OCI-LY7 (cell line): ENCODE data around the gene CCDC92B.

Experiments used
- EZH2phosphoT487 ChIP-seq: fragments of 200-600 bp; sonication (generic); IDR thresholded peaks from 2 replicates; pipeline ENCODE4 v1.6.1; 2018; ENCODE audit warnings: low read depth, borderline replicate concordance, mild to moderate bottlenecking, mixed run types, antibody characterized with exemption, low read length, moderate library complexity, mixed read lengths
- TF ChIP-seq, protein P1 (sequence below): fragments of 200-600 bp; sonication (generic); conservative IDR thresholded peaks from 2 replicates; pipeline ENCODE4 v1.5.1; 2014; ENCODE audit warnings: mild to moderate bottlenecking, antibody characterized with exemption, low read length, moderate library complexity, mixed read lengths

DNA sequence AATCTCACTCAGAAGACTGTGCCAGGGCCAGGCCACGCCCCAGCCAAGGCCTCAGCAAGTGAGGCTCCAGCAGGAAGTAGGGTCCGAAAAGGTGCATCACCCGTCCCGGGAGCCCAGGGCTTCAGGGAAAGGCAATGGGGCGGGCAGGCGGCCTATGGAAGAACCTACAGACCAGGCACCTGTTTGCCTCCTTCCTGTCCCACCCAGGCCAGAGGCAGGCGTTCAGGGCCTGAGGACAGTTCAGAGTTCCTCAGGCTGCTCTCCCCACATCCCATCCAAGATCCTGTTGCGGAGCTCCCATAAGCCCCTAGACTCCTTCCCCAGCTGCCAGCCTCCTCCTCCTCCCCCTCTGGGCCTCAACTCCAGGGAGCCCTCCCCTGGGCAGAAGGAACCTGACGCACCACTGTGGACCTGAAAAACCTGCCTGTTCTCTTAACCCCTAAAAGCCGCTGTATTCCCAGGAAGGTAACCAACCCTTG, 40.2 kb downstream of the CCDC92B start:
- TF ChIP-seq, protein P1, sequence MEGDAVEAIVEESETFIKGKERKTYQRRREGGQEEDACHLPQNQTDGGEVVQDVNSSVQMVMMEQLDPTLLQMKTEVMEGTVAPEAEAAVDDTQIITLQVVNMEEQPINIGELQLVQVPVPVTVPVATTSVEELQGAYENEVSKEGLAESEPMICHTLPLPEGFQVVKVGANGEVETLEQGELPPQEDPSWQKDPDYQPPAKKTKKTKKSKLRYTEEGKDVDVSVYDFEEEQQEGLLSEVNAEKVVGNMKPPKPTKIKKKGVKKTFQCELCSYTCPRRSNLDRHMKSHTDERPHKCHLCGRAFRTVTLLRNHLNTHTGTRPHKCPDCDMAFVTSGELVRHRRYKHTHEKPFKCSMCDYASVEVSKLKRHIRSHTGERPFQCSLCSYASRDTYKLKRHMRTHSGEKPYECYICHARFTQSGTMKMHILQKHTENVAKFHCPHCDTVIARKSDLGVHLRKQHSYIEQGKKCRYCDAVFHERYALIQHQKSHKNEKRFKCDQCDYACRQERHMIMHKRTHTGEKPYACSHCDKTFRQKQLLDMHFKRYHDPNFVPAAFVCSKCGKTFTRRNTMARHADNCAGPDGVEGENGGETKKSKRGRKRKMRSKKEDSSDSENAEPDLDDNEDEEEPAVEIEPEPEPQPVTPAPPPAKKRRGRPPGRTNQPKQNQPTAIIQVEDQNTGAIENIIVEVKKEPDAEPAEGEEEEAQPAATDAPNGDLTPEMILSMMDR, result no peak
- TF ChIP-seq EZH2phosphoT487, result no peak
